ENCODE measurements around the gene NID1. TPM values are rescaled to one million over a fixed set of nuclear protein-coding genes. Genes with fewer than 3 reads are reported as not detected.
"Not testable (repeated sequence)": the region's sequence is repeated elsewhere in the genome, so short reads cannot be mapped to it uniquely, and the experiment has no call there.

The NID1 gene
- total and polyA plus RNA-seq, 5 experiments from 2014 or later: 0.08 TPM; not detected in 4

DNA sequence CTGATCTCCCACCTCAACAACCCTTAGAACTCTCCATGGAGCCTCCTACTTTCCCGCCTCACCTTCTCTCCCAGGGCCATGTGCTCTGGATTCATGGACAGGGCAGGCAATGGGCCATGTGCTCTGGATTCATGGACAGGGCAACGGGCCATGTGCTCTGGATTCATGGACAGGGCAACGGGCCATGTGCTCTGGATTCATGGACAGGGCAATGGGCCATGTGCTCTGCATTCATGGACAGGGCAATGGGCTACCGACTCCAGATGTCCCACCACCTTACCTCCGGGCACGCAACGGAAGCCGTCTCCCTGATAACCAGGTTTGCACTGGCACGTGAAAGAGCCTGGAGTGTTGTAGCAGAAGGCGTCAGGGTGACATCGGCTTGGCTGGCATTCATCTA, 53.2 kb downstream of the NID1 start:
- Mint-ChIP-seq H3K27me3 (no peaks in the 10 kb centered on the region), H3K36me3 (no peaks in the 10 kb centered on the region), H3K9me3 (no peaks in the 10 kb centered on the region), H3K4me3 (no peak overlapping the region), H3K27ac (no peak overlapping the region), H3K4me1 (peaks cover 0 to 2% (median 0%) of the 10 kb centered on the region in 4 donors)
- POLR2A ChIA-PET: no interaction called here
- DNase-seq (no peak), ATAC-seq (no peak)

GRCh38 chr1:236010443-236010842, 54.4 kb downstream of the NID1 start:
- ATAC-seq: no peak

DNA sequence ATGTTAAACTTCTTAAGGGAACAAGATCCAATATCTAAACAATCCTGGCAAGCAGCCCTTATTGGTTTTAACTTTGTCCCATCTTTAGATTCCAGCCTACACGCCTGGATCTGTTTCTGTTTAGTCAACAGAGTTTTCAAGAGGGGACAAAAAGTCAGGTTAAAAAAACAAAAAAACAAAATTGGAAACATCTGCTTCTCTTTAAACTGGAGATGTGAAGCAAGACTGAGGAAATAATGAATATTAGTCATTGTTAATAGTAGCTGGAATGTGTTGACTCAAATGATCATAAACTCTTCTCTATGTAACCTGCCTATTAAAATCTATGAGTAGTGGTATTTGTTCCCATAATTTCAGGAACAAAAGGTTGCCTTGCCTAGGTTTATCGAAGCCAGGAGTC, 55.0 kb downstream of the NID1 start:
- POLR2A ChIA-PET: interaction anchor here (0.6 kb wide), 1 partner anchor 473 kb away, joined by 3 read pairs; no protein-coding TSS in a partner anchor
- no peak for ATAC-seq
- Mint-ChIP-seq H3K9me3 (no peaks in the 10 kb centered on the region), H3K4me1 (no peaks in the 10 kb centered on the region), H3K36me3 (no peaks in the 10 kb centered on the region), H3K27me3 (no peaks in the 10 kb centered on the region), H3K4me3 (no peak overlapping the region), H3K27ac (no peak overlapping the region)
- DNase-seq: no peak

More at GRCh38 chr1:236010443-236010842, 54.4 kb downstream of the NID1 start:
- Mint-ChIP-seq H3K36me3 (no peaks in the 10 kb centered on the region), H3K4me1 (no peaks in the 10 kb centered on the region), H3K4me3 (no peak overlapping the region), H3K27me3 (no peaks in the 10 kb centered on the region), H3K27ac (no peak overlapping the region), H3K9me3 (no peaks in the 10 kb centered on the region)
- no peak for DNase-seq
- POLR2A ChIA-PET: interaction anchor here (0.5 to 0.6 kb wide), 2 partner anchors 472 to 488 kb away, joined by 3 to 8 read pairs; no protein-coding TSS in a partner anchor

DNA sequence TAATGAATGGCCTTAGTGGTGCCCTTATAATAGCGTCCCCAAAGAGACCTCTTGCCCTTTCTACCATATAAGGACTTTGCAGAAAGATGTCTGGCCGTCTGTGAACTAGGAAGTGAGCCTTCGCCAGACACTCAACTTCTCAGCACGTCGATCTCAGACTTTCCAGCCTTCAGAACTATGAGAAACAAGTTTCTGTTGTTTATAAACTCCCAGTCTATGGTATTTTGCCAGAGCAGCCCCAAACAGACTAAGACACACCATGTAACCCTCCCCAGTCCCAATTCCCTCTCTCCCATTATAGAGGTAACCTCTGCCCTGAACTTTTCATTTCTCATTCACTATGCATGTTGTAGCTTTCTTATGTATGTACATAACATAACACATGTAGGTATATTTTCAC, 55.7 kb downstream of the NID1 start:
- H3K4me1 Mint-ChIP-seq: no peaks in the 10 kb centered on the region
- no peaks in the 10 kb centered on the region for H3K36me3 Mint-ChIP-seq
- no peak overlapping the region for H3K27ac Mint-ChIP-seq
- no peaks in the 10 kb centered on the region for H3K27me3 Mint-ChIP-seq
- no peak for DNase-seq
- H3K9me3 Mint-ChIP-seq: no peaks in the 10 kb centered on the region
- ATAC-seq: no peak
- POLR2A ChIA-PET: no interaction called here
- no peak overlapping the region for H3K4me3 Mint-ChIP-seq

- Mint-ChIP-seq H3K27ac (peak overlapping the region in 1 of 10 donors; percentile 63), H3K36me3 (no peaks in the 10 kb centered on the region), H3K4me1 (peaks cover 0 to 4% (median 2%) of the 10 kb centered on the region in 4 donors), H3K27me3 (no peaks in the 10 kb centered on the region), H3K4me3 (no peak overlapping the region), H3K9me3 (no peaks in the 10 kb centered on the region)
- no peak for DNase-seq
- no peak for ATAC-seq
- POLR2A ChIA-PET: no interaction called here
Measured at GRCh38 chr1:236007781-236008180, 57.1 kb downstream of the NID1 start.

GRCh38 chr1:236003058-236003457, 61.8 kb downstream of the NID1 start:
- H3K9me3 Mint-ChIP-seq, ATAC-seq, DNase-seq, H3K4me3 Mint-ChIP-seq, H3K27me3 Mint-ChIP-seq, POLR2A ChIA-PET, H3K36me3 Mint-ChIP-seq: not testable (repeated sequence)
- Mint-ChIP-seq H3K4me1 (peaks cover 4 to 29% (median 20%) of the 10 kb centered on the region in 4 donors), H3K27ac (peak overlapping the region in 2 of 10 donors; percentile 38 to 93)

GRCh38 chr1:236002572-236002971, 62.3 kb downstream of the NID1 start:
- Mint-ChIP-seq H3K9me3 (no peaks in the 10 kb centered on the region), H3K4me3 (no peak overlapping the region), H3K4me1 (peaks cover 4 to 32% (median 20%) of the 10 kb centered on the region in 4 donors), H3K27ac (peak overlapping the region in 3 of 10 donors; percentile 38 to 82 (median 41)), H3K27me3 (no peaks in the 10 kb centered on the region), H3K36me3 (peaks cover 0 to 1% (median 0%) of the 10 kb centered on the region in 3 donors)
- DNase-seq (no peak), ATAC-seq (no peak)
- POLR2A ChIA-PET: interaction anchor here (0.7 kb wide), 1 partner anchor 30 kb away, joined by 3 read pairs; no protein-coding TSS in a partner anchor

GRCh38 chr1:236002025-236002390, 62.9 kb downstream of the NID1 start:
- ATAC-seq (no peak), DNase-seq (no peak)
- Mint-ChIP-seq H3K36me3 (peaks cover 0 to 1% (median 0%) of the 10 kb centered on the region in 3 donors), H3K4me1 (peaks cover 4 to 32% (median 20%) of the 10 kb centered on the region in 4 donors), H3K4me3 (no peak overlapping the region), H3K27ac (peak overlapping the region in 2 of 10 donors; percentile 38 to 82), H3K9me3 (no peaks in the 10 kb centered on the region), H3K27me3 (no peaks in the 10 kb centered on the region)
- POLR2A ChIA-PET: interaction anchor here (0.7 kb wide), 1 partner anchor 30 kb away, joined by 3 read pairs; no protein-coding TSS in a partner anchor

DNA sequence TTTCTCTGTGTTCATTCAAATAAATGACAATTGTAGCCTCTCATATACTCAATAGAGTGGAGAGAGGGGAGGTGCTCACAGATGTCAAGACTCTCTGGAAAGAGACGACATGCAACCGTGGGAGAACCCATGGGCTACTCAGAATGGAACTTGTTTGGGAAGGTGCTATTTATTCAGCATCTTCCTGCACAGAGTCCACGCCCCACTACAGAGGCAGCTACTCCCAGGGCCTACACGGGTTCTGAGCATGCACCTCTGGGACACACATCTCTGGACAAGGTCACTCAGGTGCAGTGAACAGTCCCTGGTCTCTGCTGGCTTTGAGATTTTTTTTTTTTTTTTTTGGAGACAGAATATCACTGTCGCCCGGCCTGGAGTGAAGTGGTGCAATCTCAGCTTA, 64.1 kb downstream of the NID1 start:
- Mint-ChIP-seq H3K36me3 (peaks cover 0 to 1% (median 0%) of the 10 kb centered on the region in 3 donors), H3K27ac (peak overlapping the region in 4 of 10 donors; percentile 89 to 95 (median 92)), H3K4me3 (peak overlapping the region in 1 of 10 donors; percentile 3), H3K4me1 (peaks cover 4 to 32% (median 20%) of the 10 kb centered on the region in 4 donors), H3K9me3 (no peaks in the 10 kb centered on the region), H3K27me3 (no peaks in the 10 kb centered on the region)
- ATAC-seq (no peak), DNase-seq (no peak)
- POLR2A ChIA-PET: no interaction called here

DNA sequence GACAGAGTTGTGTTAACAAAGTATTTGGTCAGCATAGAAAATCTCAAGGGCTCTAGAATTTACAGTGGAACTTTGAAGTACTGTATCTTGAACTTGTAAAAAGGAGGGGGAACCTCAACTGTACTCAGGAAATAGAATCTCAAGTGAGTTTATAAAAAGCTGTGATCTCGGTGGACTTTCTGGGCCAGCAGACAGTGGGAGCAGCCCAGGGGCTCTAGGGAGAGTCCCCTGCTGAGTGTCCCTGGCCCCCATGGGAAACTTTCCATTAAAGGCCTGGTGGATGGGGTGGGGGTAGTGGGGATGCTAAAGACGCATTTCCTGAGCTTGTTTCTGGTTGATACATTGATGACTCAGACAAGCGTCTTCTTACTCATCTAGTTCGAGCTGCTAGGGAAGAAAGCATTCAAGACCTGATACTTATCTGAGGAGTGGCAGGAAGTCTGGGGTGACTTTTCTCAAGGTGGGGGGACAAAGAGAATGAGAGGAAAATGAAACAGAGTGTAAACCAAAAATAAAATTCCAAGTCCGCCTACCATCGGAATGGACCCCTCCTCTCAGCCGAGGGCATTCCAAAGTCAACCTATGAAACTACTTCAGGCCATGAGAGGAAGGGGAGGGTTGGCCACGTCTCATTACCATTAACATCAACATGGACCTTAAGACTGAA, 65.5 kb downstream of the NID1 start:
- POLR2A ChIA-PET: interaction anchor here (0.5 to 1.5 kb wide), 2 partner anchors 13 to 27 kb away, joined by 3 to 4 read pairs; no protein-coding TSS in a partner anchor
- no peaks in the 10 kb centered on the region for H3K27me3 Mint-ChIP-seq
- ATAC-seq (peak; percentile 87 to 90), DNase-seq (peak in 8 of 10 donors; percentile 2 to 65 (median 22))
- H3K27ac Mint-ChIP-seq: peak overlapping the region; percentile 12 to 95 (median 82)
- H3K4me1 Mint-ChIP-seq: peaks cover 4 to 32% (median 20%) of the 10 kb centered on the region in 4 donors
- H3K4me3 Mint-ChIP-seq: peak overlapping the region in 8 of 10 donors; percentile 1 to 71 (median 30)
- no peaks in the 10 kb centered on the region for H3K9me3 Mint-ChIP-seq
- peaks cover 0 to 1% (median 0%) of the 10 kb centered on the region in 3 donors for H3K36me3 Mint-ChIP-seq

DNA sequence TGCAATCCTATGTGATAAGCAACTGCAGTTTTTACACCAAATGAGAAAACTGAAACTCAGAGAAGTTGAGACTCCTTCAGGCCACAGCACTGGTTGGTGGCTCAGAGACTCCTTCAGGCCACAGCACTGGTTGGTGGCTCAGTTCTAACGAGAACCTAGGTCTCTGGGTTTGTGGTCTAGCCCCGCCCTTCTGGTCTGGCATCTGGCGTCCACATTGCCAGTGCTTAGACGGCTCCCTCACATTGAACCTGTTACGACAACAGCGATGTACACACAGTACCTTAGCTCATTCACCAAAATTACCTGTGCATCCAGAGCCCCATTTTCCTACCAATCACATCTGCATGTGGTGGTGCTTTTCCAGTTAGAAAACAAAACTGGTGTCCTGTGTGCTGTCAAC, 66.1 kb downstream of the NID1 start:
- H3K36me3 Mint-ChIP-seq: peaks cover 0 to 1% (median 0%) of the 10 kb centered on the region in 3 donors

DNA sequence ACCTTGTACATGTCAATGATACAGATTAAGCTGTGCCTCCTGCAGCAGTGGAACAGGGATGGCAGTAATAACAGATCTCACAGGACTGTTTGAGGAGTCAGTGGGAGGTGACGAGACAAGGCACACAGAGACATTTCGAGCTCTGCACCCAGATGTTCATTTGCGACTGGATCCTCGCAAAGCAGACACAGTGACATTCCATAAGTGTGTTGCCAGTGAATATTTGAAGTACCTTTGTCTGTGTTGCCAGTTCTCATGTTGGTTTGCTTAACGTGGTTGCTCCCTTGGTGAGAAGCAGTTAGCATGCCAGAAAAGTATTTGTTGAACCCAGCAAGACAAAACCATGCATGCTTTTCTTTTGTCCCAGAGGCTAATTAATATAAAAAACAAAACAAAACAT, 67.0 kb downstream of the NID1 start:
- no peaks in the 10 kb centered on the region for H3K9me3 Mint-ChIP-seq
- H3K27ac Mint-ChIP-seq: peak overlapping the region in 4 of 10 donors; percentile 77 to 95 (median 90)
- DNase-seq (no peak), ATAC-seq (no peak)
- POLR2A ChIA-PET: no interaction called here
- no peak overlapping the region for H3K4me3 Mint-ChIP-seq
- no peaks in the 10 kb centered on the region for H3K27me3 Mint-ChIP-seq
- peaks cover 0 to 1% (median 0%) of the 10 kb centered on the region in 3 donors for H3K36me3 Mint-ChIP-seq
- H3K4me1 Mint-ChIP-seq: peaks cover 6 to 27% (median 19%) of the 10 kb centered on the region in 4 donors

More for the DNA sequence above, 66.1 kb downstream of the NID1 start:
- peak in 1 of 10 donors; percentile 33 for DNase-seq
- H3K4me3 Mint-ChIP-seq: peak overlapping the region in 4 of 10 donors; percentile 22 to 69 (median 33)
- H3K9me3 Mint-ChIP-seq: no peaks in the 10 kb centered on the region
- ATAC-seq: peak; percentile 10 to 21
- H3K4me1 Mint-ChIP-seq: peaks cover 4 to 28% (median 19%) of the 10 kb centered on the region in 4 donors
- H3K27ac Mint-ChIP-seq: peak overlapping the region; percentile 12 to 95 (median 82)
- POLR2A ChIA-PET: interaction anchor here (0.5 to 1.5 kb wide), 2 partner anchors 12 to 27 kb away, joined by 3 to 4 read pairs; no protein-coding TSS in a partner anchor
- no peaks in the 10 kb centered on the region for H3K27me3 Mint-ChIP-seq

GRCh38 chr1:235997049-235997448, 67.8 kb downstream of the NID1 start:
- H3K27ac Mint-ChIP-seq: peak overlapping the region in 1 of 10 donors; percentile 40
- H3K4me3 Mint-ChIP-seq: no peak overlapping the region
- H3K27me3 Mint-ChIP-seq: peaks cover 0 to 5% (median 0%) of the 10 kb centered on the region in 5 donors
- H3K9me3 Mint-ChIP-seq: no peaks in the 10 kb centered on the region
- POLR2A ChIA-PET: no interaction called here
- ATAC-seq (no peak), DNase-seq (no peak)
- peaks cover 0 to 1% (median 0%) of the 10 kb centered on the region in 3 donors for H3K36me3 Mint-ChIP-seq
- peaks cover 6 to 27% (median 19%) of the 10 kb centered on the region in 4 donors for H3K4me1 Mint-ChIP-seq
